ENCODE measurements around the gene VWA8. TPM values are rescaled to one million over a fixed set of nuclear protein-coding genes. Genes with fewer than 3 reads are reported as not detected.

Gene VWA8
- polyA plus RNA-seq, 3 donors: 2.0 to 4.4 (median 3.4) TPM

- no peaks in the 10 kb centered on the region for H3K9me3 ChIP-seq (replicated peaks in 1 of 2; ENCODE audit: control insufficient read depth in 1 of 2, insufficient read depth in 1 of 2, low read length in 2 of 2)
- no peak overlapping the region for H3K9ac ChIP-seq (ENCODE audit: insufficient read depth, low read length, poor library complexity, severe bottlenecking)
- H3K27ac Mint-ChIP-seq: no peak overlapping the region
- H3K4me3 Mint-ChIP-seq: no peak overlapping the region
- H3K4me3 ChIP-seq (replicated peaks in 1 of 3; ENCODE audit: low read depth in 2 of 3, low read length in 3 of 3): no peak overlapping the region
- intact Hi-C loops (cut with micrococcal nuclease): no loop called here
- no peaks in the 10 kb centered on the region for H3K36me3 Mint-ChIP-seq
- no peaks in the 10 kb centered on the region for H3K4me1 ChIP-seq (ENCODE audit: control insufficient read depth in 1 of 2, insufficient read depth in 2 of 2, low read length in 2 of 2)
- no peak for TF ChIP-seq CTCF (IDR thresholded peaks at IDR 0.05)
- DNase-seq: no peak
- peaks cover 0 to 1% (median 1%) of the 10 kb centered on the region in 3 donors for H3K27me3 Mint-ChIP-seq (ENCODE audit: low read depth in 3 of 3)
- H3K27ac ChIP-seq (ENCODE audit: low read depth in 1 of 2, low read length in 2 of 2): no peak overlapping the region
- no peaks in the 10 kb centered on the region for H3K36me3 ChIP-seq (replicated peaks in 1 of 2; ENCODE audit: control insufficient read depth in 1 of 2, insufficient read depth in 2 of 2, low read length in 2 of 2)
- no peak overlapping the region for H3K4me2 ChIP-seq (replicated peaks; ENCODE audit: extremely low read depth, low read length, poor library complexity, severe bottlenecking)
- H3K4me1 Mint-ChIP-seq: peaks cover 2% of the 10 kb centered on the region
- H3K27me3 ChIP-seq (ENCODE audit: control insufficient read depth in 2 of 2, insufficient read depth in 2 of 2, low read length in 2 of 2): no peaks in the 10 kb centered on the region
- peaks cover 0 to 1% (median 0%) of the 10 kb centered on the region in 7 donors for H3K9me3 Mint-ChIP-seq
- H2AFZ ChIP-seq (ENCODE audit: insufficient read depth, low read depth, low read length, poor library complexity, severe bottlenecking): peak overlapping the region; percentile 72
- 75% methylated on average over 1 of the region's 1 CpG for WGBS (ENCODE audit: insufficient coverage)
- H3K79me2 ChIP-seq (ENCODE audit: insufficient read depth, low read length): no peaks in the 10 kb centered on the region
- no peaks in the 10 kb centered on the region for H4K20me1 ChIP-seq (ENCODE audit: insufficient read depth, low read length)
Observed at GRCh38 chr13:41978007-41978406, 17.1 kb upstream of the VWA8 start.

GRCh38 chr13:41976476-41976875 is 15.6 kb upstream of the VWA8 start:
- no peak for TF ChIP-seq CTCF (IDR thresholded peaks at IDR 0.05)
- no peaks in the 10 kb centered on the region for H3K27me3 ChIP-seq (ENCODE audit: control insufficient read depth in 2 of 2, insufficient read depth in 2 of 2, low read length in 2 of 2)
- H3K4me3 ChIP-seq (replicated peaks in 1 of 3; ENCODE audit: low read depth in 2 of 3, low read length in 3 of 3): no peak overlapping the region
- H3K36me3 ChIP-seq (replicated peaks in 1 of 2; ENCODE audit: control insufficient read depth in 1 of 2, insufficient read depth in 2 of 2, low read length in 2 of 2): no peaks in the 10 kb centered on the region
- intact Hi-C loops (cut with micrococcal nuclease): no loop called here
- H3K4me1 Mint-ChIP-seq: peaks cover 2% of the 10 kb centered on the region
- H3K27ac ChIP-seq (ENCODE audit: low read depth in 1 of 2, low read length in 2 of 2): no peak overlapping the region
- no peak overlapping the region for H3K4me3 Mint-ChIP-seq
- no peak overlapping the region for H3K9ac ChIP-seq (ENCODE audit: insufficient read depth, low read length, poor library complexity, severe bottlenecking)
- no peaks in the 10 kb centered on the region for H4K20me1 ChIP-seq (ENCODE audit: insufficient read depth, low read length)
- H3K9me3 ChIP-seq (replicated peaks in 1 of 2; ENCODE audit: control insufficient read depth in 1 of 2, insufficient read depth in 1 of 2, low read length in 2 of 2): no peaks in the 10 kb centered on the region
- H2AFZ ChIP-seq (ENCODE audit: insufficient read depth, low read depth, low read length, poor library complexity, severe bottlenecking): no peak overlapping the region
- peaks cover 0 to 1% (median 1%) of the 10 kb centered on the region in 3 donors for H3K27me3 Mint-ChIP-seq (ENCODE audit: low read depth in 3 of 3)
- H3K79me2 ChIP-seq (ENCODE audit: insufficient read depth, low read length): no peaks in the 10 kb centered on the region
- no peak for DNase-seq
- H3K36me3 Mint-ChIP-seq: no peaks in the 10 kb centered on the region
- no peaks in the 10 kb centered on the region for H3K4me1 ChIP-seq (ENCODE audit: control insufficient read depth in 1 of 2, insufficient read depth in 2 of 2, low read length in 2 of 2)
- H3K9me3 Mint-ChIP-seq: peaks cover 0 to 1% (median 0%) of the 10 kb centered on the region in 7 donors
- no peak overlapping the region for H3K27ac Mint-ChIP-seq
- H3K4me2 ChIP-seq (replicated peaks; ENCODE audit: extremely low read depth, low read length, poor library complexity, severe bottlenecking): no peak overlapping the region
- WGBS (ENCODE audit: insufficient coverage): no CpG with 5 or more reads among the region's 3 CpGs
